Measurements from ENCODE around the gene PGAP3.
A peak's percentile ranks its signal among the peaks of the same experiment; 100 is the strongest.

The PGAP3 gene

GRCh38 chr17:39636927-39637736 is 50.7 kb downstream of the PGAP3 start, which contains the start of gene STARD3 (continued):
- TF ChIP-seq ZNF449 (tag by site-specific recombination; IDR thresholded peaks at IDR 0.05) (no peak), ZNF157 (tag by site-specific recombination; IDR thresholded peaks at IDR 0.05) (no peak), ZNF585B (tag by site-specific recombination; IDR thresholded peaks at IDR 0.05) (no peak; the same call in 1 of the 2 replicates), ZNF610 (tag by site-specific recombination; IDR thresholded peaks at IDR 0.05; ENCODE audit: borderline replicate concordance) (peak; percentile 71), MZF1 (tag by site-specific recombination; IDR thresholded peaks at IDR 0.05; ENCODE audit: borderline replicate concordance) (no peak), ZNF660 (tag by site-specific recombination; IDR thresholded peaks at IDR 0.05) (peak; percentile 39; the same call in 1 of the 2 replicates), ZSCAN30 (tag by site-specific recombination; IDR thresholded peaks at IDR 0.05) (peak; percentile 65), ZNF658 (tag by site-specific recombination; IDR thresholded peaks at IDR 0.05) (no peak), ZFP69B (tag by site-specific recombination; IDR thresholded peaks at IDR 0.05) (peak; percentile 90), ZNF280D (tag by site-specific recombination; IDR thresholded peaks at IDR 0.05) (no peak), ZNF521 (tag by site-specific recombination; IDR thresholded peaks at IDR 0.05) (no peak), ZNF623 (tag by site-specific recombination; IDR thresholded peaks at IDR 0.05) (no peak), ZNF621 (tag by site-specific recombination; IDR thresholded peaks at IDR 0.05) (no peak), ZNF747 (tag by site-specific recombination; IDR thresholded peaks at IDR 0.05) (no peak), ZNF148 (tag by site-specific recombination; IDR thresholded peaks at IDR 0.05; ENCODE audit: borderline replicate concordance) (no peak; the same call in 1 of the 2 replicates), ZNF768 (tag by site-specific recombination; IDR thresholded peaks at IDR 0.05) (no peak; the same call in 1 of the 2 replicates), ZEB2 (tag by site-specific recombination; IDR thresholded peaks at IDR 0.05) (peak; percentile 88), ZNF114 (tag by site-specific recombination; IDR thresholded peaks at IDR 0.05) (no peak), ZNF2 (tag by site-specific recombination; IDR thresholded peaks at IDR 0.05) (peak; percentile 75), ZNF23 (tag by site-specific recombination; IDR thresholded peaks at IDR 0.05; ENCODE audit: borderline replicate concordance) (no peak), ZNF391 (tag by site-specific recombination; IDR thresholded peaks at IDR 0.05; ENCODE audit: borderline replicate concordance, low read depth) (0 out of 2 replicates have a peak, but pooled peaks have one; percentile 74), ZBTB26 (tag by site-specific recombination; optimal IDR thresholded peaks at IDR 0.05) (peak; percentile 69), ZNF843 (tag by site-specific recombination; IDR thresholded peaks at IDR 0.05) (peak; percentile 58; the same call in 1 of the 2 replicates), ZNF561 (tag by site-specific recombination; IDR thresholded peaks at IDR 0.05; ENCODE audit: borderline replicate concordance) (peak; percentile 87; the same call in 1 of the 2 replicates), TRIM28 (IDR thresholded peaks at IDR 0.05; ENCODE audit: borderline replicate concordance, low read length) (no peak), KLF16 (tag by site-specific recombination; IDR thresholded peaks at IDR 0.05) (peak; percentile 96), SALL2 (tag by site-specific recombination; IDR thresholded peaks at IDR 0.05; ENCODE audit: borderline replicate concordance) (no peak), ZNF37A (tag by site-specific recombination; IDR thresholded peaks at IDR 0.05) (no peak), ZNF529 (tag by site-specific recombination; IDR thresholded peaks at IDR 0.05; ENCODE audit: insufficient replicate concordance) (no peak), ZNF214 (tag by site-specific recombination; IDR thresholded peaks at IDR 0.05; ENCODE audit: borderline replicate concordance) (no peak), SCRT1 (tag by site-specific recombination; IDR thresholded peaks at IDR 0.05; ENCODE audit: borderline replicate concordance) (no peak), SETDB1 (IDR thresholded peaks at IDR 0.05; ENCODE audit: insufficient read length, low read length) (no peak), WT1 (tag by site-specific recombination; IDR thresholded peaks at IDR 0.05) (peak; percentile 34; the same call in 1 of the 2 replicates)

Data from HEK293 (cell line).